ENCODE data around the gene TDRD12.

- TF ChIP-seq CTCF (conservative IDR thresholded peaks at IDR 0.05; ENCODE audit: low read depth, low read length) (no peak), EZH2 (IDR thresholded peaks at IDR 0.05; ENCODE audit: borderline replicate concordance, low read depth, low read length, poor library complexity, severe bottlenecking) (no peak)
These were observed 148.8 kb downstream of the TDRD12 start for GRCh38 chr19:32868206-32868950.

All from A673 (cell line).